Mucosa of stomach (tissue), 1 donor: Measurements from ENCODE around the gene ADAM8.
A peak's percentile ranks its signal among the peaks of the same experiment; 100 is the strongest.
"Not testable (repeated sequence)": the region's sequence is repeated elsewhere in the genome, so short reads cannot be mapped to it uniquely, and the experiment has no call there.

ENCODE experiments used
- H3K27me3 ChIP-seq: one replicate; pipeline ENCODE4 v1.7.0; 2013; ENCODE audit warnings: mild to moderate bottlenecking, low read length; ENCODE audit not compliant: control insufficient read depth, insufficient read depth
- H3K36me3 ChIP-seq: one replicate; pipeline ENCODE4 v1.7.0; 2013; ENCODE audit warnings: low read length; ENCODE audit not compliant: control insufficient read depth, insufficient read depth
- H3K4me1 ChIP-seq: one replicate; pipeline ENCODE4 v1.7.0; 2013; ENCODE audit warnings: mild to moderate bottlenecking, low read length; ENCODE audit not compliant: control insufficient read depth, insufficient read depth
- H3K4me3 ChIP-seq: one replicate; pipeline ENCODE4 v1.7.0; 2013; ENCODE audit warnings: low read length
- H3K9ac ChIP-seq: one replicate; pipeline ENCODE4 v1.7.0; 2013; ENCODE audit warnings: mild to moderate bottlenecking, low read length, moderate library complexity
- H3K9me3 ChIP-seq: one replicate; pipeline ENCODE4 v1.7.0; 2013; ENCODE audit warnings: mild to moderate bottlenecking, low read length, moderate library complexity; ENCODE audit not compliant: control insufficient read depth
- donor health status: Pancreatic carcinoma.

Gene ADAM8

GRCh38 chr10:133270204-133270603 is 6.5 kb downstream of the ADAM8 start:
- Histone ChIP-seq H3K27me3 (peaks cover 4% of the 10 kb centered on the region), H3K4me3 (no peak overlapping the region), H3K9ac (no peak overlapping the region), H3K36me3 (no peaks in the 10 kb centered on the region), H3K4me1 (peaks cover 8% of the 10 kb centered on the region), H3K9me3 (no peaks in the 10 kb centered on the region)

GRCh38 chr10:133269367-133269766 is 7.3 kb downstream of the ADAM8 start:
- Histone ChIP-seq H3K9ac (no peak overlapping the region), H3K36me3 (no peaks in the 10 kb centered on the region), H3K9me3 (no peaks in the 10 kb centered on the region), H3K27me3 (no peaks in the 10 kb centered on the region), H3K4me1 (peaks cover 4% of the 10 kb centered on the region), H3K4me3 (no peak overlapping the region)

- Histone ChIP-seq H3K27me3 (no peaks in the 10 kb centered on the region), H3K9ac (no peak overlapping the region), H3K9me3 (no peaks in the 10 kb centered on the region), H3K4me3 (no peak overlapping the region), H3K36me3 (no peaks in the 10 kb centered on the region), H3K4me1 (peaks cover 13% of the 10 kb centered on the region)
Observed at GRCh38 chr10:133268532-133268931, 8.1 kb downstream of the ADAM8 start.

- Histone ChIP-seq H3K36me3 (no peaks in the 10 kb centered on the region), H3K4me1 (peaks cover 20% of the 10 kb centered on the region), H3K9ac (no peak overlapping the region), H3K4me3 (no peak overlapping the region), H3K27me3 (no peaks in the 10 kb centered on the region), H3K9me3 (no peaks in the 10 kb centered on the region)
Observed at GRCh38 chr10:133267829-133268228, 8.8 kb downstream of the ADAM8 start.

GRCh38 chr10:133267293-133267692 is 9.4 kb downstream of the ADAM8 start:
- Histone ChIP-seq H3K9ac (no peak overlapping the region), H3K36me3 (no peaks in the 10 kb centered on the region), H3K27me3 (no peaks in the 10 kb centered on the region), H3K4me1 (peaks cover 25% of the 10 kb centered on the region), H3K4me3 (no peak overlapping the region), H3K9me3 (no peaks in the 10 kb centered on the region)

GRCh38 chr10:133266056-133266795 is 10.4 kb downstream of the ADAM8 start:
- no peak overlapping the region for H3K4me3 ChIP-seq
- no peak overlapping the region for H3K9ac ChIP-seq

GRCh38 chr10:133265052-133265451 is 11.6 kb downstream of the ADAM8 start:
- H3K9me3 ChIP-seq, H3K9ac ChIP-seq, H3K4me3 ChIP-seq, H3K36me3 ChIP-seq, H3K27me3 ChIP-seq: not testable (repeated sequence)
- H3K4me1 ChIP-seq, result peaks cover 38% of the 10 kb centered on the region

More at GRCh38 chr10:133266056-133266795, 10.4 kb downstream of the ADAM8 start:
- Histone ChIP-seq H3K9me3 (no peaks in the 10 kb centered on the region), H3K36me3 (no peaks in the 10 kb centered on the region), H3K4me1 (peaks cover 29% of the 10 kb centered on the region), H3K27me3 (no peaks in the 10 kb centered on the region)

GRCh38 chr10:133264461-133264860 is 12.2 kb downstream of the ADAM8 start:
- no peak overlapping the region for H3K9ac ChIP-seq

GRCh38 chr10:133263674-133264073 is 13.0 kb downstream of the ADAM8 start:
- no peaks in the 10 kb centered on the region for H3K36me3 ChIP-seq
- H3K4me3 ChIP-seq, result no peak overlapping the region
- no peak overlapping the region for H3K9ac ChIP-seq
- no peaks in the 10 kb centered on the region for H3K27me3 ChIP-seq
- no peaks in the 10 kb centered on the region for H3K9me3 ChIP-seq
- peaks cover 52% of the 10 kb centered on the region for H3K4me1 ChIP-seq

More at GRCh38 chr10:133264461-133264860, 12.2 kb downstream of the ADAM8 start:
- H3K36me3 ChIP-seq, result no peaks in the 10 kb centered on the region
- no peak overlapping the region for H3K4me3 ChIP-seq
- H3K27me3 ChIP-seq, result no peaks in the 10 kb centered on the region
- peaks cover 44% of the 10 kb centered on the region for H3K4me1 ChIP-seq
- H3K9me3 ChIP-seq, result no peaks in the 10 kb centered on the region

GRCh38 chr10:133262696-133263095 is 14.0 kb downstream of the ADAM8 start:
- peaks cover 62% of the 10 kb centered on the region for H3K4me1 ChIP-seq
- H3K27me3 ChIP-seq, result no peaks in the 10 kb centered on the region
- no peaks in the 10 kb centered on the region for H3K9me3 ChIP-seq
- H3K36me3 ChIP-seq, result no peaks in the 10 kb centered on the region
- H3K9ac ChIP-seq, result no peak overlapping the region
- no peak overlapping the region for H3K4me3 ChIP-seq

- Histone ChIP-seq H3K9me3 (no peaks in the 10 kb centered on the region), H3K27me3 (no peaks in the 10 kb centered on the region), H3K4me3 (no peak overlapping the region), H3K36me3 (no peaks in the 10 kb centered on the region), H3K9ac (peak overlapping the region; percentile 77), H3K4me1 (peaks cover 69% of the 10 kb centered on the region)
Observed at GRCh38 chr10:133261726-133262325, 14.8 kb downstream of the ADAM8 start.

- H3K9ac ChIP-seq, result peak overlapping the region; percentile 77
- peak overlapping the region; percentile 31 for H3K4me3 ChIP-seq
- peaks cover 69% of the 10 kb centered on the region for H3K4me1 ChIP-seq
- H3K27me3 ChIP-seq, result no peaks in the 10 kb centered on the region
- no peaks in the 10 kb centered on the region for H3K9me3 ChIP-seq
- no peaks in the 10 kb centered on the region for H3K36me3 ChIP-seq
Observed at GRCh38 chr10:133260895-133261725, 15.6 kb downstream of the ADAM8 start.
